Endothelial cell (in vitro differentiated cells): Measurements from ENCODE around the gene OVCH1. TPM values are rescaled to one million over a fixed set of nuclear protein-coding genes. Genes with fewer than 3 reads are reported as not detected.

Experiments
- DNase-seq: peaks from one replicate; pipeline ENCODE4 v3.0.0; 2021; ENCODE audit warnings: low spot score
- H3K27ac Mint-ChIP-seq: one replicate; pipeline ENCODE4 v1.8.0; 2021; ENCODE audit warnings: mixed read lengths, inconsistent platforms; ENCODE audit not compliant: unreplicated experiment
- H3K27me3 Mint-ChIP-seq: one replicate; pipeline ENCODE4 v1.8.0; 2021; ENCODE audit warnings: mild to moderate bottlenecking, moderate library complexity, mixed read lengths, inconsistent platforms; ENCODE audit not compliant: unreplicated experiment
- H3K36me3 Mint-ChIP-seq: one replicate; pipeline ENCODE4 v1.8.0; 2021; ENCODE audit warnings: mild to moderate bottlenecking, low read depth, mixed read lengths, inconsistent platforms; ENCODE audit not compliant: unreplicated experiment
- H3K4me1 Mint-ChIP-seq: one replicate; pipeline ENCODE4 v1.8.0; 2021; ENCODE audit warnings: mild to moderate bottlenecking, mixed read lengths, inconsistent platforms; ENCODE audit not compliant: unreplicated experiment
- H3K4me3 Mint-ChIP-seq: one replicate; pipeline ENCODE4 v1.8.0; 2021; ENCODE audit warnings: mild to moderate bottlenecking, mixed read lengths, inconsistent platforms; ENCODE audit not compliant: unreplicated experiment
- H3K9me3 Mint-ChIP-seq: one replicate; pipeline ENCODE4 v1.8.0; 2021; ENCODE audit warnings: mixed read lengths, inconsistent platforms; ENCODE audit not compliant: unreplicated experiment
- total RNA-seq: library from RNA; stranded (reverse); fragmentation: NEBNext Ultra II Directional; extraction: Animal tissue kit (Norgen Biotek cat#: 25700); gene quantifications from one replicate; pipeline ENCODE4 v1.2.1, GENCODE V29; 2021; ENCODE audit not compliant: unreplicated experiment
- TF ChIP-seq, protein P1 (sequence below): fragments of 200-600 bp; sonication (generic); IDR thresholded peaks from one replicate; pipeline ENCODE4 v1.5.0; 2021; ENCODE audit warnings: antibody characterized with exemption; ENCODE audit not compliant: unreplicated experiment

Gene OVCH1
- total RNA-seq, 1 donor from 2014 or later: not detected

DNA sequence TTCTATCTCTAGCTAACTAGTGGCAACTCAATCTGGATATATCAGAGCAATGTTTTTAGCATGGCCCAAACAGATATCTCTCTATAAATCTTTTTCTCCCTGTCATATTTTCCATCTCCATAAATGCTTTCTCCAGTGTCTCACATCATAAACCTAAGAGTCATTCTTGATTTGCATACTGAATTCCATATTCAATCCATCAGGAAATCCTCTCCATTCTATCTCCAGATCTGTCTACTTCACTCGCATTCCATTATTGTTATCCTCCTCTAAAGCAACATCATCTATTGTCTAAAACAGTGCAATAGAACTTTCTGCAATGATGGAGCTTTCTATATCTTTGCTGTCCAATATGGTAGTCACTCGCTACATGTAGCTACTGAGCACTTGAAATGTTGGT, 71.0 kb downstream of the OVCH1 start:
- Mint-ChIP-seq H3K36me3 (no peaks in the 10 kb centered on the region), H3K4me1 (no peaks in the 10 kb centered on the region), H3K9me3 (no peaks in the 10 kb centered on the region), H3K27ac (no peak overlapping the region), H3K27me3 (no peaks in the 10 kb centered on the region), H3K4me3 (no peak overlapping the region)
- no peak for DNase-seq
- TF ChIP-seq, protein P1, sequence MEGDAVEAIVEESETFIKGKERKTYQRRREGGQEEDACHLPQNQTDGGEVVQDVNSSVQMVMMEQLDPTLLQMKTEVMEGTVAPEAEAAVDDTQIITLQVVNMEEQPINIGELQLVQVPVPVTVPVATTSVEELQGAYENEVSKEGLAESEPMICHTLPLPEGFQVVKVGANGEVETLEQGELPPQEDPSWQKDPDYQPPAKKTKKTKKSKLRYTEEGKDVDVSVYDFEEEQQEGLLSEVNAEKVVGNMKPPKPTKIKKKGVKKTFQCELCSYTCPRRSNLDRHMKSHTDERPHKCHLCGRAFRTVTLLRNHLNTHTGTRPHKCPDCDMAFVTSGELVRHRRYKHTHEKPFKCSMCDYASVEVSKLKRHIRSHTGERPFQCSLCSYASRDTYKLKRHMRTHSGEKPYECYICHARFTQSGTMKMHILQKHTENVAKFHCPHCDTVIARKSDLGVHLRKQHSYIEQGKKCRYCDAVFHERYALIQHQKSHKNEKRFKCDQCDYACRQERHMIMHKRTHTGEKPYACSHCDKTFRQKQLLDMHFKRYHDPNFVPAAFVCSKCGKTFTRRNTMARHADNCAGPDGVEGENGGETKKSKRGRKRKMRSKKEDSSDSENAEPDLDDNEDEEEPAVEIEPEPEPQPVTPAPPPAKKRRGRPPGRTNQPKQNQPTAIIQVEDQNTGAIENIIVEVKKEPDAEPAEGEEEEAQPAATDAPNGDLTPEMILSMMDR: no peak

DNA sequence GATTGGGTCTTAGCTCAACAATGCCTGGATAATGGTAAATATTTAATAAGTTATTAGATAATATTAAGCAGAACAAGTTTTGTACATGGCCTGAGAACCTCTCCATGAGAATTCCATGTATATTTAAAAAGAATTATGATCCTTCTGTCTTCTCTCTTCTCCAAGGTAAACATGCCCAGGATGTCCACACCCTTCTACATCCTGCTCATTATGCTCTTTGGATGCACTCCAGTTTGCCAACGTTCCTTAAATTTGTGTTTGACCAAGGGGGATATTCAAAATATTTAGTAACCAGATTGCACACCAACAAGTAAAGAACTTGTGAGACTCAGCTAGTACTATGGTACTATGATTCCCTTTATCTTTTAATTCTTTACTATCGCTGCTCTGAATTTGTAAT, 71.8 kb downstream of the OVCH1 start:
- H3K27ac Mint-ChIP-seq: no peak overlapping the region
- H3K4me3 Mint-ChIP-seq: no peak overlapping the region
- H3K27me3 Mint-ChIP-seq: no peaks in the 10 kb centered on the region
- no peaks in the 10 kb centered on the region for H3K4me1 Mint-ChIP-seq
- DNase-seq: no peak
- no peaks in the 10 kb centered on the region for H3K36me3 Mint-ChIP-seq
- TF ChIP-seq, protein P1: no peak
- H3K9me3 Mint-ChIP-seq: no peaks in the 10 kb centered on the region

DNA sequence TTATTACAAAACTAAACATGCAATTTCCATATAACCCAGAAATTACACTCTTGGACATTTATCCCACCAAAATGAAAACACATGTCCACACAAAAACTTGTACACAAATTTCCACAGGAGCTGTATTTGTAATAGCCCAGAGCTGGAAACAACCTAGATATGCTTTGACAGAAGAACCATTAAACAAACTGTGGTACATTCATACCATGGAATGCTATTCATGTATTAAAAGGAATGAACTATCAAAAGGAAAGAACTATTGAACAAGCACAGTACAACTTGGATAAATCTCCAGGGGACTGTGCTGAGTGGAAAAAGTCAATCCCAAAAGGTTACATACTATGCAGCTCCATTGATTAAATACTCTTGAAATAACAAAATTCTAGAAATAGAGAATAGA, 80.7 kb downstream of the OVCH1 start:
- Mint-ChIP-seq H3K9me3 (no peaks in the 10 kb centered on the region), H3K4me1 (peaks cover 6% of the 10 kb centered on the region), H3K36me3 (peaks cover 8% of the 10 kb centered on the region), H3K27me3 (peaks cover 2% of the 10 kb centered on the region), H3K4me3 (no peak overlapping the region), H3K27ac (no peak overlapping the region)
- TF ChIP-seq, protein P1: no peak
- DNase-seq: no peak

DNA sequence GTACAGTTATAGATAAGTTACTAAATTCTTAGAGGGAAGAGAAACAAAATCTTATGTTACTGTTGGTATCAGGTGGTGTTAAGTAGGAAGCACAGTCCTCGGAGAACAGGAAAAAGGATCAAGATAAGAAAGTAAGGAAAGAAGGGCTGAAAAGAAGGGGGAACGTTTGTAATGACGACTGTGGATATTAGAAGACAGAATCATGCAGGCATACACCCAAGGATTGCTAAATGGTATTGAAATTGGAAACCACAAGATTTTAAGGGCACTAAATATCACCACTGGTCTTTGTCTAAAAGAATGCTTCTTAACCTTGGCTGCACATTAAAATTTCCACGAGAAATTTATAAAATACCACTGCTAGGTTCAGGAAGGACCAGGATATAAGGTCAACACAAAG, 82.4 kb downstream of the OVCH1 start:
- no peak for DNase-seq
- H3K4me1 Mint-ChIP-seq: peaks cover 6% of the 10 kb centered on the region
- no peaks in the 10 kb centered on the region for H3K9me3 Mint-ChIP-seq
- peaks cover 2% of the 10 kb centered on the region for H3K27me3 Mint-ChIP-seq
- peaks cover 8% of the 10 kb centered on the region for H3K36me3 Mint-ChIP-seq
- TF ChIP-seq, protein P1: no peak
- no peak overlapping the region for H3K4me3 Mint-ChIP-seq
- no peak overlapping the region for H3K27ac Mint-ChIP-seq

GRCh38 chr12:29414368-29414767, 83.1 kb downstream of the OVCH1 start:
- Mint-ChIP-seq H3K27me3 (peaks cover 2% of the 10 kb centered on the region), H3K4me1 (peaks cover 6% of the 10 kb centered on the region), H3K9me3 (no peaks in the 10 kb centered on the region), H3K36me3 (peaks cover 8% of the 10 kb centered on the region), H3K4me3 (no peak overlapping the region), H3K27ac (no peak overlapping the region)
- TF ChIP-seq, protein P1: no peak
- no peak for DNase-seq
